Endothelial cell of umbilical vein (primary cell): Measurements from ENCODE around the gene ACP5. TPM values are rescaled to one million over a fixed set of nuclear protein-coding genes. Genes with fewer than 3 reads are reported as not detected.

Experiments used
- BruUV-seq: library from RNA; stranded (reverse); fragments of 400-500 nt; replicated peaks from 2 replicates; lab custom pipeline; 2021; lab: Mats Ljungman, UMichigan
- CTCF ChIA-PET: fragments of 300-600, 350-600 bp; sonication (Branson Sonifier 250); formaldehyde crosslinking; loops from one replicate; lab custom pipeline; 2021; ENCODE audit warnings: antibody characterized with exemption, inconsistent platforms; lab: Charles Lee
- POLR2A ChIA-PET: fragments of 300-600, 350-600 bp; sonication (Branson Sonifier 250); formaldehyde crosslinking; loops from one replicate; lab custom pipeline; 2021; ENCODE audit warnings: antibody characterized with exemption, inconsistent platforms; lab: Charles Lee
- DNase-seq: peaks from one replicate; pipeline ENCODE4 v3.0.0-alpha.2; 2011; ENCODE audit warnings: low read depth, low spot score
- FAIRE-seq: peaks from 2 replicates; lab custom pipeline; 2011; peaks lifted over from hg19 to GRCh38; lab: Jason Lieb, UNC
- H2AFZ ChIP-seq: 2 replicates; pipeline ENCODE4 v1.6.0; 2012; ENCODE audit warnings: low read depth, low read length, control low read depth, inconsistent platforms
- H3K27ac ChIP-seq: 2 replicates; pipeline ENCODE4 v1.5.1; 2011; ENCODE audit warnings: low read depth, mild to moderate bottlenecking, control low read depth, low read length, moderate library complexity; ENCODE audit not compliant: insufficient read depth
- H3K27me3 ChIP-seq, 2 experiments: 2 replicates each; pipeline versions ENCODE4 v1.6.0 to v1.6.1; 2011; ENCODE audit warnings: low read length in 2 of 2, mixed read lengths in 1 of 2; ENCODE audit not compliant: control insufficient read depth in 2 of 2, insufficient read depth in 2 of 2
- H3K36me3 ChIP-seq, 2 experiments: 2 replicates in 1 of 2; 3 replicates in 1 of 2; pipeline ENCODE4 v1.5.1; 2011; ENCODE audit warnings: low read length in 2 of 2, mild to moderate bottlenecking in 1 of 2, moderate library complexity in 1 of 2; ENCODE audit not compliant: control insufficient read depth in 2 of 2, insufficient read depth in 2 of 2; ENCODE audit errors: extremely low read depth in 1 of 2
- H3K4me1 ChIP-seq: 3 replicates; pipeline ENCODE4 v1.5.1; 2011; ENCODE audit warnings: mild to moderate bottlenecking, low read length; ENCODE audit not compliant: control insufficient read depth, insufficient read depth; ENCODE audit errors: extremely low read depth
- H3K4me2 ChIP-seq: 2 replicates; pipeline ENCODE4 v1.6.1; 2011; ENCODE audit warnings: low read length, control low read depth, mixed read lengths; ENCODE audit not compliant: insufficient read depth
- H3K4me3 ChIP-seq, 3 experiments: fragments of 200-600 bp in 1 of 3; sonication (generic), shearing (Covaris generic) in 1 of 3; replicated peaks in 1 of 3; 2 replicates each; pipeline ENCODE4 v1.5.1; 2011 to 2016; ENCODE audit warnings: control low read depth in 3 of 3, low read length in 3 of 3, mild to moderate bottlenecking in 2 of 3, inconsistent platforms in 1 of 3, low read depth in 1 of 3, moderate library complexity in 1 of 3; ENCODE audit not compliant: insufficient read depth in 1 of 3
- H3K79me2 ChIP-seq: 2 replicates; pipeline ENCODE4 v1.6.0; 2012; ENCODE audit warnings: low read length, inconsistent platforms; ENCODE audit not compliant: control insufficient read depth, insufficient read depth
- H3K9ac ChIP-seq: replicated peaks from 2 replicates; pipeline ENCODE3; 2011; ENCODE audit warnings: low read length, control low read depth; ENCODE audit not compliant: insufficient read depth; ENCODE audit errors: extremely low read depth
- H3K9me1 ChIP-seq: replicated peaks from 3 replicates; pipeline ENCODE4 v1.6.0; 2011; ENCODE audit warnings: mild to moderate bottlenecking, low read length; ENCODE audit not compliant: control insufficient read depth, insufficient read depth; ENCODE audit errors: extremely low read depth
- H3K9me3 ChIP-seq: replicated peaks from 2 replicates; pipeline ENCODE4 v1.5.1; 2012; ENCODE audit warnings: low read length, inconsistent platforms; ENCODE audit not compliant: control insufficient read depth, insufficient read depth
- H4K20me1 ChIP-seq: replicated peaks from 2 replicates; pipeline ENCODE3; 2011; ENCODE audit warnings: mild to moderate bottlenecking, low read length; ENCODE audit not compliant: control insufficient read depth, insufficient read depth; ENCODE audit errors: extremely low read depth
- EZH2 ChIP-seq: IDR thresholded peaks from 2 replicates; pipeline ENCODE4 v1.6.1; 2012; ENCODE audit warnings: borderline replicate concordance, low read depth, mild to moderate bottlenecking, moderate library complexity, low read length, inconsistent platforms; ENCODE audit not compliant: severe bottlenecking
- FOS ChIP-seq: IDR thresholded peaks from 2 replicates; pipeline ENCODE4 v1.6.1; 2011; ENCODE audit warnings: mild to moderate bottlenecking, low read length, moderate library complexity, borderline replicate concordance; ENCODE audit not compliant: insufficient read depth
- GATA2 ChIP-seq: IDR thresholded peaks from 2 replicates; pipeline ENCODE4 v1.7.0; 2011; ENCODE audit warnings: low read depth, mild to moderate bottlenecking, moderate library complexity, mixed read lengths, low read length; ENCODE audit not compliant: insufficient read length, insufficient read depth
- MYC ChIP-seq: IDR thresholded peaks from one replicate; pipeline ENCODE4 v1.6.1; 2011; ENCODE audit warnings: mild to moderate bottlenecking, low read depth, low read length
- POLR2AphosphoS5 ChIP-seq: IDR thresholded peaks from 2 replicates; pipeline ENCODE4 v1.6.1; 2012; ENCODE audit warnings: low read depth, mild to moderate bottlenecking, control low read depth, low read length, moderate library complexity; ENCODE audit not compliant: insufficient read depth
- dilution Hi-C: fragments of 300-500 bp; cut with MboI; formaldehyde crosslinking; loops from one replicate; pipeline ENCODE4 v1.15.0; 2019; ENCODE audit warnings: low sequenced_read_pairs; ENCODE audit not compliant: extremely low pct_ligation_motif_present
- intact Hi-C: fragments of 100-400 bp; cut with micrococcal nuclease; formaldehyde crosslinking; loops from one replicate; pipeline ENCODE4 v1.10.0; 2022
- polyA plus RNA-seq, 4 experiments: library from polyadenylated mRNA; depleted of rRNA in 3 of 4; stranded (reverse) in 3 of 4; unstranded in 1 of 4; fragments of >200 nt; gene quantifications; 2 replicates each; pipeline versions ENCODE4 v1.2.1 to v1.2.3, GENCODE V29; 2011 to 2012; ENCODE audit warnings: missing spikeins in 1 of 4
- total RNA-seq: library from RNA; stranded (reverse); gene quantifications from 2 replicates; pipeline ENCODE4 v1.2.3, GENCODE V29; 2021
- TF ChIP-seq, protein P1 (sequence below): IDR thresholded peaks from 2 replicates; pipeline ENCODE4 v1.6.1; 2011; ENCODE audit not compliant: insufficient read depth, insufficient read length
- TF ChIP-seq, protein P2 (sequence below), 2 donors: IDR thresholded peaks; 1 replicate in 1 of 2; 2 replicates in 1 of 2; pipeline ENCODE4 v1.5.1; 2011; ENCODE audit warnings: low read length in 2 of 2, mild to moderate bottlenecking in 2 of 2, moderate library complexity in 2 of 2, control low read depth in 1 of 2, inconsistent platforms in 1 of 2, low read depth in 1 of 2; ENCODE audit not compliant: insufficient read depth in 1 of 2; ENCODE audit errors: extremely low read depth in 1 of 2

The ACP5 gene
- total and polyA plus RNA-seq, 2 donors (not counting 3 experiments of a cell fraction or from before 2014, with no cell fraction given), result 1.3 TPM; not detected in 1

DNA sequence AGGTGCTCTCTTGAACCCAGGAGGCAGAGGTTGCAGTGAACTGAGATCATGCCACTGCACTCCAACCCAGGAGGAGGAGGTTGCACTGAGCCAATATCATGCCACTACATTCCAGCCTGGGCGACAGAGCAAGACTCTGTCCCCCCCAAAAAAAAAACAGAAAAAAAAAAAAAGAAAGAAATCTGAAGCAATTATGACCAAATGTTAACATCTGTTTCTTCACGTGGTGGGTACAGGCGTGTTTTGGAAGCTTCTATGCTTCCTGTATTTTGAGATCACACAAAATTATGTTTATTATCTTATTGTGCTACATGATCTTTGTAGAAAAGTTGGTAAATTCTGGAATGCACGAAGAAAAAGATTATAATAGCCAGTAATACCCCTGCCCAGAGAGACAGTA, 2.7 kb upstream of the ACP5 start:
- no peaks in the 10 kb centered on the region for H3K4me1 ChIP-seq
- BruUV-seq, result no TSS peak
- H2AFZ ChIP-seq, result no peak overlapping the region
- no peak overlapping the region for H3K27ac ChIP-seq
- no peak for DNase-seq
- TF ChIP-seq MYC (no peak), EZH2 (no peak), GATA2 (no peak), POLR2AphosphoS5 (no peak), FOS (no peak)
- TF ChIP-seq, protein P1, sequence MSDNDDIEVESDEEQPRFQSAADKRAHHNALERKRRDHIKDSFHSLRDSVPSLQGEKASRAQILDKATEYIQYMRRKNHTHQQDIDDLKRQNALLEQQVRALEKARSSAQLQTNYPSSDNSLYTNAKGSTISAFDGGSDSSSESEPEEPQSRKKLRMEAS, result no peak
- TF ChIP-seq, protein P2, sequence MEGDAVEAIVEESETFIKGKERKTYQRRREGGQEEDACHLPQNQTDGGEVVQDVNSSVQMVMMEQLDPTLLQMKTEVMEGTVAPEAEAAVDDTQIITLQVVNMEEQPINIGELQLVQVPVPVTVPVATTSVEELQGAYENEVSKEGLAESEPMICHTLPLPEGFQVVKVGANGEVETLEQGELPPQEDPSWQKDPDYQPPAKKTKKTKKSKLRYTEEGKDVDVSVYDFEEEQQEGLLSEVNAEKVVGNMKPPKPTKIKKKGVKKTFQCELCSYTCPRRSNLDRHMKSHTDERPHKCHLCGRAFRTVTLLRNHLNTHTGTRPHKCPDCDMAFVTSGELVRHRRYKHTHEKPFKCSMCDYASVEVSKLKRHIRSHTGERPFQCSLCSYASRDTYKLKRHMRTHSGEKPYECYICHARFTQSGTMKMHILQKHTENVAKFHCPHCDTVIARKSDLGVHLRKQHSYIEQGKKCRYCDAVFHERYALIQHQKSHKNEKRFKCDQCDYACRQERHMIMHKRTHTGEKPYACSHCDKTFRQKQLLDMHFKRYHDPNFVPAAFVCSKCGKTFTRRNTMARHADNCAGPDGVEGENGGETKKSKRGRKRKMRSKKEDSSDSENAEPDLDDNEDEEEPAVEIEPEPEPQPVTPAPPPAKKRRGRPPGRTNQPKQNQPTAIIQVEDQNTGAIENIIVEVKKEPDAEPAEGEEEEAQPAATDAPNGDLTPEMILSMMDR (IDR thresholded peaks at IDR 0.05; ENCODE audit: extremely low read depth in 1 of 2, insufficient read depth in 1 of 2, low read depth in 1 of 2, low read length in 2 of 2), result no peak
- no peak for FAIRE-seq
- no peaks in the 10 kb centered on the region for H3K9me3 ChIP-seq
- H3K36me3 ChIP-seq, result no peaks in the 10 kb centered on the region
- no peak overlapping the region for H3K4me2 ChIP-seq
- ChIA-PET POLR2A (no interaction called here), CTCF (no interaction called here)
- peaks cover 3 to 7% of the 10 kb centered on the region in 2 experiments for H3K27me3 ChIP-seq
- no peaks in the 10 kb centered on the region for H4K20me1 ChIP-seq
- H3K9me1 ChIP-seq, result no peaks in the 10 kb centered on the region
- dilution Hi-C loops, result no loop called here
- H3K9ac ChIP-seq, result no peak overlapping the region
- no peak overlapping the region for H3K4me3 ChIP-seq
- intact Hi-C loops, result no loop called here
- H3K79me2 ChIP-seq, result no peaks in the 10 kb centered on the region
